H1 (cell line): ENCODE results near the gene MBD3L2. TPM values are rescaled to one million over a fixed set of nuclear protein-coding genes. Genes with fewer than 3 reads are reported as not detected.
A peak's percentile ranks its signal among the peaks of the same experiment; 100 is the strongest.

Source experiments
- CTCF ChIA-PET: fragments of 300-600 bp; sonication (Branson Sonifier 250); formaldehyde crosslinking; loops from one replicate; lab custom pipeline; 2021; ENCODE audit not compliant: partially characterized antibody; lab: Charles Lee
- POLR2A ChIA-PET: fragments of 300-600 bp; sonication (Branson Sonifier 250); formaldehyde crosslinking; loops from one replicate; lab custom pipeline; 2021; ENCODE audit warnings: inconsistent platforms; ENCODE audit not compliant: partially characterized antibody; lab: Charles Lee
- DNase-seq, 2 experiments: peaks; one replicate each; pipeline versions ENCODE4 v3.0.0 to v3.0.0-alpha.2; 2010 to 2022; ENCODE audit warnings: low spot score in 2 of 2, low read depth in 1 of 2, mixed read lengths in 1 of 2
- FAIRE-seq: peaks from 2 replicates; lab custom pipeline; 2011; peaks lifted over from hg19 to GRCh38; lab: Jason Lieb, UNC
- H2AFZ ChIP-seq: 2 replicates; pipeline ENCODE4 v1.8.1; 2012; ENCODE audit warnings: low read length, inconsistent platforms
- H2AK5ac ChIP-seq: 2 replicates; pipeline ENCODE4 v1.6.1; 2013; ENCODE audit warnings: low read depth, low read length
- H2BK120ac ChIP-seq: replicated peaks from 2 replicates; pipeline ENCODE3; 2013; ENCODE audit warnings: low read depth, low read length, inconsistent platforms
- H2BK12ac ChIP-seq: 2 replicates; pipeline ENCODE4 v1.6.1; 2013; ENCODE audit warnings: low read depth, low read length
- H2BK15ac ChIP-seq: 2 replicates; pipeline ENCODE4 v1.6.1; 2013; ENCODE audit warnings: low read length
- H2BK20ac ChIP-seq: 2 replicates; pipeline ENCODE4 v1.6.1; 2013; ENCODE audit warnings: low read length
- H2BK5ac ChIP-seq: 2 replicates; pipeline ENCODE4 v1.6.1; 2013; ENCODE audit warnings: low read depth, low read length
- H3K14ac ChIP-seq: 2 replicates; pipeline ENCODE4 v1.6.1; 2013; ENCODE audit warnings: inconsistent platforms; ENCODE audit not compliant: insufficient read length
- H3K18ac ChIP-seq: 2 replicates; pipeline ENCODE4 v1.6.1; 2013; ENCODE audit warnings: low read length; ENCODE audit errors: extremely low read depth
- H3K23ac ChIP-seq: 2 replicates; pipeline ENCODE4 v1.6.1; 2013; ENCODE audit warnings: inconsistent platforms; ENCODE audit not compliant: insufficient read length
- H3K23me2 ChIP-seq: 2 replicates; pipeline ENCODE4 v1.6.1; 2013; ENCODE audit warnings: low read depth, low read length
- H3K27ac ChIP-seq: 2 replicates; pipeline ENCODE4 v1.6.1; 2011; ENCODE audit warnings: low read depth, low read length, inconsistent platforms
- H3K27me3 ChIP-seq, 4 experiments: replicated peaks in 1 of 4; 1 replicate in 1 of 4; 2 replicates in 3 of 4; pipeline versions ENCODE4 v1.6.1 to v1.8.1; 2011 to 2013; ENCODE audit warnings: low read length in 3 of 4, mild to moderate bottlenecking in 3 of 4, inconsistent platforms in 2 of 4, mixed read lengths in 2 of 4, moderate library complexity in 1 of 4; ENCODE audit not compliant: control insufficient read depth in 3 of 4, insufficient read depth in 3 of 4; ENCODE audit errors: extremely low read depth in 1 of 4
- H3K36me3 ChIP-seq, 4 experiments: 2 replicates each; pipeline versions ENCODE4 v1.6.1 to v1.8.1; 2011 to 2013; ENCODE audit warnings: mild to moderate bottlenecking in 4 of 4, low read length in 3 of 4, moderate library complexity in 2 of 4, control low read depth in 1 of 4, inconsistent platforms in 1 of 4; ENCODE audit not compliant: insufficient read depth in 4 of 4, control insufficient read depth in 2 of 4
- H3K4ac ChIP-seq: replicated peaks from 2 replicates; pipeline ENCODE3; 2013; ENCODE audit warnings: low read length, low read depth, mixed read lengths, inconsistent platforms; ENCODE audit not compliant: insufficient read length
- H3K4me1 ChIP-seq, 4 experiments: replicated peaks in 1 of 4; 1 replicate in 1 of 4; 2 replicates in 3 of 4; pipeline versions ENCODE4 v1.6.1 to v1.8.1; 2011 to 2013; ENCODE audit warnings: low read length in 3 of 4, inconsistent platforms in 2 of 4, mixed read lengths in 1 of 4; ENCODE audit not compliant: insufficient read depth in 4 of 4, control insufficient read depth in 3 of 4
- H3K4me2 ChIP-seq, 2 experiments: 2 replicates each; pipeline versions ENCODE4 v1.6.1 to v1.8.1; 2011 to 2013; ENCODE audit warnings: low read depth in 2 of 2, low read length in 2 of 2, control low read depth in 1 of 2, inconsistent platforms in 1 of 2, mild to moderate bottlenecking in 1 of 2; ENCODE audit not compliant: insufficient read depth in 1 of 2
- H3K4me3 ChIP-seq, 4 experiments: fragments of 200-600, 300-600 bp in 1 of 4; sonication (generic), shearing (Covaris generic), sonication (Bioruptor Twin) in 1 of 4; 2 replicates each; pipeline versions ENCODE4 v1.5.1 to v1.8.1; 2011 to 2016; ENCODE audit warnings: low read length in 4 of 4, low read depth in 3 of 4, control low read depth in 2 of 4, inconsistent platforms in 2 of 4, mild to moderate bottlenecking in 2 of 4, mixed read lengths in 1 of 4, moderate library complexity in 1 of 4; ENCODE audit not compliant: insufficient read depth in 2 of 4; ENCODE audit errors: extremely low read depth in 1 of 4
- H3K56ac ChIP-seq: replicated peaks from 2 replicates; pipeline ENCODE3; 2013; ENCODE audit warnings: low read depth, mild to moderate bottlenecking, mixed read lengths, low read length, inconsistent platforms; ENCODE audit not compliant: insufficient read length
- H3K79me1 ChIP-seq: 2 replicates; pipeline ENCODE4 v1.6.1; 2013; ENCODE audit warnings: low read depth, low read length, control low read depth
- H3K79me2 ChIP-seq, 2 experiments: 2 replicates each; pipeline versions ENCODE4 v1.6.1 to v1.8.1; 2012 to 2013; ENCODE audit warnings: low read length in 2 of 2, mild to moderate bottlenecking in 2 of 2, inconsistent platforms in 1 of 2; ENCODE audit not compliant: insufficient read depth in 2 of 2, control insufficient read depth in 1 of 2
- H3K9ac ChIP-seq, 4 experiments: replicated peaks in 1 of 4; 1 replicate in 1 of 4; 2 replicates in 3 of 4; pipeline versions ENCODE4 v1.6.1 to v1.8.1; 2011 to 2013; ENCODE audit warnings: low read depth in 3 of 4, low read length in 3 of 4, control low read depth in 2 of 4, mild to moderate bottlenecking in 2 of 4, moderate library complexity in 2 of 4, inconsistent platforms in 1 of 4; ENCODE audit errors: extremely low read depth in 1 of 4
- H3K9me3 ChIP-seq, 2 experiments: 2 replicates each; pipeline versions ENCODE4 v1.6.1 to v1.8.1; 2012 to 2013; ENCODE audit warnings: mild to moderate bottlenecking in 2 of 2, moderate library complexity in 2 of 2, control low read depth in 1 of 2, inconsistent platforms in 1 of 2, low read depth in 1 of 2, low read length in 1 of 2, mixed read lengths in 1 of 2; ENCODE audit not compliant: insufficient read depth in 2 of 2
- H4K20me1 ChIP-seq, 2 experiments: replicated peaks in 1 of 2; 2 replicates each; pipeline versions ENCODE3 to v1.8.1; 2011 to 2013; ENCODE audit warnings: inconsistent platforms in 2 of 2, low read length in 2 of 2, mild to moderate bottlenecking in 1 of 2; ENCODE audit not compliant: insufficient read depth in 2 of 2, control insufficient read depth in 1 of 2
- H4K5ac ChIP-seq: 2 replicates; pipeline ENCODE4 v1.6.1; 2013; ENCODE audit warnings: low read length, low read depth, mixed read lengths, inconsistent platforms; ENCODE audit not compliant: insufficient read length
- H4K8ac ChIP-seq: 2 replicates; pipeline ENCODE4 v1.8.0; 2013; ENCODE audit warnings: mild to moderate bottlenecking, moderate library complexity, low read length, inconsistent platforms; ENCODE audit not compliant: insufficient read depth; ENCODE audit errors: extremely low read depth
- H4K91ac ChIP-seq: replicated peaks from 2 replicates; pipeline ENCODE3; 2013; ENCODE audit warnings: low read length, mixed read lengths, inconsistent platforms; ENCODE audit not compliant: insufficient read length
- CBX5 ChIP-seq: fragments of 300-800, 300-1000 bp; sonication (generic); IDR thresholded peaks from 2 replicates; pipeline ENCODE4 v1.7.1; 2016; ENCODE audit warnings: antibody characterized with exemption, low read length, low read depth
- FOSL1 ChIP-seq: IDR thresholded peaks from 2 replicates; pipeline ENCODE4 v1.6.1; 2011; ENCODE audit warnings: mild to moderate bottlenecking, low read depth, low read length, moderate library complexity; ENCODE audit not compliant: insufficient read depth
- HDAC2 ChIP-seq, 2 experiments: fragments of 300-600 bp in 1 of 2; sonication (generic) in 1 of 2; IDR thresholded peaks; 2 replicates each; pipeline ENCODE4 v1.6.1; 2011 to 2012; ENCODE audit warnings: low read depth in 2 of 2, low read length in 2 of 2, mild to moderate bottlenecking in 2 of 2, moderate library complexity in 2 of 2, borderline replicate concordance in 1 of 2, inconsistent platforms in 1 of 2
- HDAC6 ChIP-seq: IDR thresholded peaks from one replicate; pipeline ENCODE4 v1.7.1; 2012; ENCODE audit warnings: low read depth, mild to moderate bottlenecking, inconsistent platforms, low read length, moderate library complexity
- SIN3A ChIP-seq, 2 experiments: IDR thresholded peaks in 1 of 2; conservative IDR thresholded peaks in 1 of 2; 2 replicates each; pipeline ENCODE4 v1.6.1; 2011 to 2012; ENCODE audit warnings: low read length in 2 of 2, improper control_type of control experiment in 1 of 2, low read depth in 1 of 2, mild to moderate bottlenecking in 1 of 2
- TAF1 ChIP-seq: IDR thresholded peaks from 2 replicates; pipeline ENCODE4 v1.6.1; 2011; ENCODE audit warnings: mild to moderate bottlenecking, low read depth, low read length
- TAF7 ChIP-seq: optimal IDR thresholded peaks from 2 replicates; pipeline ENCODE3; 2011; ENCODE audit warnings: low read depth, mild to moderate bottlenecking, inconsistent platforms, low read length, moderate library complexity, borderline replicate concordance
- WGBS, 2 experiments: shearing (Covaris generic) in 1 of 2; methylation state at CpG; one replicate each; pipeline versions ENCODE4 v1.1.6 to v1.1.7; 2013 to 2015; ENCODE audit warnings: low lambda C conversion rate in 2 of 2, mixed read lengths in 2 of 2, inconsistent platforms in 1 of 2, low coverage in 1 of 2, missing lambda C conversion rate in 1 of 2; ENCODE audit not compliant: insufficient replicate concordance in 2 of 2, insufficient coverage in 1 of 2, insufficient read length in 1 of 2; ENCODE audit errors: extremely low coverage in 1 of 2, missing lambda C conversion rate in 1 of 2; 5-methylcytosine and 5-hydroxymethylcytosine counted together
- polyA plus RNA-seq, 7 experiments: library from polyadenylated mRNA; depleted of rRNA in 3 of 7; stranded (reverse) in 5 of 7; unstranded in 2 of 7; fragments of >200 nt in 5 of 7; fragments of 200-250 nt in 2 of 7; gene quantifications; 1 replicate in 5 of 7; 2 replicates in 1 of 7; 4 replicates in 1 of 7; pipeline versions ENCODE4 v1.2.1 to v1.2.3, GENCODE V29; 2011 to 2013; ENCODE audit warnings: missing spikeins in 2 of 7, mixed read lengths in 2 of 7
- total RNA-seq: library from RNA; stranded (reverse); fragmentation: NEBNext Ultra II Directional; extraction: Animal tissue kit (Norgen Biotek cat#: 25700); gene quantifications from 2 replicates; pipeline ENCODE4 v1.2.1, GENCODE V29; 2021
- TF ChIP-seq, protein P1 (sequence below): IDR thresholded peaks from 2 replicates; pipeline ENCODE4 v1.6.1; 2012; ENCODE audit warnings: low read length, inconsistent platforms

The MBD3L2 gene
- total and polyA plus RNA-seq, 2 of the 8 experiments (the other 6 are each of a cell fraction or from before 2014, with no cell fraction given): not detected

DNA sequence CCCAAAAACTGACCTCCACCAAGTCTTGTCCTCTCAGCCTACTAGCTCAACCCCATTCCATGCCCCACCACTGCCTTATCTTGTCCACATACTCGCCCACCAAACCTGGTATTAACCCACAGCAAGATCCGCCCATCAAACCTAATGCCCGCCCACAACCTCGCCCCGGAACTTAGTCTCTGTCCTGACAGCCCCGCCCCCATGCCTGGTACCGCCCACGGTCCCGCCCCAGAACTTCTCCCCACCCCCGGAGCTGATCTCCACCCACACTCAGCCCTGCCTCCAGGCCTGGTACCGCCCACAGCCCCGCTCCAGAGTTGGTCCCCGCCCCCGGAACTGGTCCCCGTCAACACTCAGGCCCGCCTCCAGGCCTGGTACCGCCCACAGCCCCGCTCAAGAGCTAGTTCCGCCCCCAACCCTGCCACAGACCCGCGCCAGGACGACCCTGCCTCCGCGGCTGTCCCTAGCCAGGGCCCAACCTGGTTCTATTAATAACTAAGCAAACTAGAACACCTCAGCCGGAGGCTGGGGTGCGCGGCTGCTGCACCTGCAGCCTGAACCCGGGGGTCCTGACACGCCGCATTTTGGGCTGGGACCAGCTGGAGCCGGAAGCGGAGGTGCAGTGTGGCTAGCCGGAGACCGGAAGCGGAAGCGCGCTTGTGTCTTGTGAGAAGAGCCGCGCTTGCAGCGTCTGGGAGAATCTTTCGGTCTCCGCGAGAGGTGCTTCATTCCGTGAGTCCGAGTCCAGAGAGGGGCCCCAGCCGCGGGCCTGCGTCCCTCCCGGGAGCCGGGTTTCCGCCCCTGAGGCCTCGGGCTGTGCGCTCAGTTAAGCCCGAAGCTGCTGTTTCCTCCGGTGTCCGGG, 20.2 kb downstream of the MBD3L2 start, which contains the start of gene ZNF557:
Gene ZNF557 (plus strand): TSS at position 662 of the 862 bp plus-strand sequence. CDS start 5,372 bp downstream, outside the sequence.
- H3K23me2 ChIP-seq: peaks cover 2% of the 10 kb centered on the region; the same call in 1 of the 2 replicates
- H3K56ac ChIP-seq: no peak within 1 kb of the TSS
- no peak within 1 kb of the TSS for H2BK5ac ChIP-seq
- 2% methylated on average over 51 of the region's 56 CpGs; no CpG with 5 or more reads in 1 of the 2 experiments for WGBS, 2 experiments
- FAIRE-seq (no peak), DNase-seq (peak; percentile 87 to 97)
- no peaks in the 10 kb centered on the region for H4K20me1 ChIP-seq
- peaks cover 0 to 8% of the 10 kb centered on the region in 2 experiments; a peak in 2 of 4 replicates for H3K79me2 ChIP-seq
- peak within 1 kb of the TSS; percentile 88 for H2AFZ ChIP-seq
- no peak within 1 kb of the TSS for H4K91ac ChIP-seq
- H3K4ac ChIP-seq: no peak within 1 kb of the TSS
- CTCF ChIA-PET: interaction anchor here (0.5 to 1.1 kb wide), 2 partner anchors 311 to 1453 kb away, joined by 3 to 4 read pairs; no protein-coding TSS in a partner anchor
- H2BK12ac ChIP-seq: no peak within 1 kb of the TSS
- peak within 1 kb of the TSS; percentile 93 for H4K5ac ChIP-seq
- POLR2A ChIA-PET: interaction anchor here (0.9 to 1.8 kb wide), 6 partner anchors 10 to 317 kb away, joined by 3 to 8 read pairs (median 3); no protein-coding TSS in a partner anchor
- peak within 1 kb of the TSS; percentile 85 to 95 (median 90) for H3K4me3 ChIP-seq
- H4K8ac ChIP-seq: peak within 1 kb of the TSS; percentile 93; the same call in 1 of the 2 replicates
- H2BK120ac ChIP-seq: no peak within 1 kb of the TSS
- H3K79me1 ChIP-seq: no peaks in the 10 kb centered on the region
- peak within 1 kb of the TSS; percentile 45; the same call in 1 of the 2 replicates for H3K27ac ChIP-seq
- no peaks in the 10 kb centered on the region for H3K27me3 ChIP-seq
- H2BK15ac ChIP-seq: no peak within 1 kb of the TSS
- H3K9me3 ChIP-seq: peaks cover 6 to 10% of the 10 kb centered on the region in 2 experiments; a peak in 2 of 4 replicates
- H3K4me2 ChIP-seq: peak within 1 kb of the TSS; percentile 66 to 79
- no peak within 1 kb of the TSS for H3K14ac ChIP-seq
- H3K23ac ChIP-seq: no peak within 1 kb of the TSS
- H3K18ac ChIP-seq: no peak within 1 kb of the TSS; the same call in 1 of the 2 replicates
- no peak within 1 kb of the TSS for H2AK5ac ChIP-seq
- H3K36me3 ChIP-seq: peaks cover 5 to 19% (median 10%) of the 10 kb centered on the region in 4 experiments; a peak in 7 of 8 replicates
- H3K9ac ChIP-seq: peak within 1 kb of the TSS; percentile 56 to 79 (median 58)
- no peak within 1 kb of the TSS for H2BK20ac ChIP-seq
- H3K4me1 ChIP-seq: no peaks in the 10 kb centered on the region
- no peak for TF ChIP-seq TAF7
- peak; percentile 75; the same call in 1 of the 2 replicates for TF ChIP-seq TAF1
- TF ChIP-seq, protein P1, sequence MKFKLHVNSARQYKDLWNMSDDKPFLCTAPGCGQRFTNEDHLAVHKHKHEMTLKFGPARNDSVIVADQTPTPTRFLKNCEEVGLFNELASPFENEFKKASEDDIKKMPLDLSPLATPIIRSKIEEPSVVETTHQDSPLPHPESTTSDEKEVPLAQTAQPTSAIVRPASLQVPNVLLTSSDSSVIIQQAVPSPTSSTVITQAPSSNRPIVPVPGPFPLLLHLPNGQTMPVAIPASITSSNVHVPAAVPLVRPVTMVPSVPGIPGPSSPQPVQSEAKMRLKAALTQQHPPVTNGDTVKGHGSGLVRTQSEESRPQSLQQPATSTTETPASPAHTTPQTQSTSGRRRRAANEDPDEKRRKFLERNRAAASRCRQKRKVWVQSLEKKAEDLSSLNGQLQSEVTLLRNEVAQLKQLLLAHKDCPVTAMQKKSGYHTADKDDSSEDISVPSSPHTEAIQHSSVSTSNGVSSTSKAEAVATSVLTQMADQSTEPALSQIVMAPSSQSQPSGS: no peak
- no peak for TF ChIP-seq CBX5
- no peak for TF ChIP-seq FOSL1
- no peak for TF ChIP-seq HDAC6
- peak; percentile 9 to 93; a peak in 2 of 4 replicates for TF ChIP-seq SIN3A (conservative IDR thresholded peaks at IDR 0.05 in 1 of 2, IDR thresholded peaks at IDR 0.05 in 1 of 2; ENCODE audit: low read depth in 1 of 2, low read length in 2 of 2)
- peak in 1 of 2 experiments; percentile 41; a peak in 2 of 4 replicates for TF ChIP-seq HDAC2 (IDR thresholded peaks at IDR 0.05; ENCODE audit: borderline replicate concordance in 1 of 2, low read depth in 2 of 2, low read length in 2 of 2)
